Eye (tissue), 1 donor: ENCODE results near the gene SAFB.
"Not testable (repeated sequence)": the region's sequence is repeated elsewhere in the genome, so short reads cannot be mapped to it uniquely, and the experiment has no call there.

Experiments used
- DNase-seq: peaks from one replicate; pipeline ENCODE4 v3.0.0-alpha.2; 2015

SAFB gene

DNA sequence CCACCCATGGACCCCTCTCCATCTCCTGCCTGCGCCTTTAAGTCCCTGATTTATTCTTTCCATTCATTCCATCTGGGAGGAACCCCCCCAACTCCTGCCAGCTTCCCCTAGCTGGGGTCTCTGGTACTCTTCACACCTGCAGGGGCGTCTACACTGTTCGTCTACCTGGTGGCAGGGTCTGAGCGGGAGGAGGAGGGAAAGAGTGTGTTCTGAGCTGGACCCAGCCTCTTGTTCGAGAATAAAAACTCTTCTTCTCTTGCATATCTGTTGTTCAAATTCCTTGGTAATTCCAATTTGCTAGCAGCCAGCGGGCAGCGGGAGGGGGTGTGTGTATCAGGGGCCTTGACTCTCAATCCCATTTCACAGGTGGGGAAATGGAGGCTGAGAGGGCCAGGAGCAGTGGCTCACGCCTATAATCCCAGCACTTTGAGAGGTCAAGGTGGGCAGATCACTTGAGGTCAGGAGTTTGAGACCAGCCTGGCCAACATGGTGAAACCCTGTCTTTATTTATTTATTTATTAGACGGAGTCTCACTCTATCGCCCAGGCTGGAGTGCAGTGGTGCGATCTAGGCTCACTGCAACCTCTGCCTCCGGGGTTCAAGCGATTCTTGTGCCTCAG is 65.5 kb downstream of the SAFB start:
- not testable (repeated sequence) for DNase-seq

DNA sequence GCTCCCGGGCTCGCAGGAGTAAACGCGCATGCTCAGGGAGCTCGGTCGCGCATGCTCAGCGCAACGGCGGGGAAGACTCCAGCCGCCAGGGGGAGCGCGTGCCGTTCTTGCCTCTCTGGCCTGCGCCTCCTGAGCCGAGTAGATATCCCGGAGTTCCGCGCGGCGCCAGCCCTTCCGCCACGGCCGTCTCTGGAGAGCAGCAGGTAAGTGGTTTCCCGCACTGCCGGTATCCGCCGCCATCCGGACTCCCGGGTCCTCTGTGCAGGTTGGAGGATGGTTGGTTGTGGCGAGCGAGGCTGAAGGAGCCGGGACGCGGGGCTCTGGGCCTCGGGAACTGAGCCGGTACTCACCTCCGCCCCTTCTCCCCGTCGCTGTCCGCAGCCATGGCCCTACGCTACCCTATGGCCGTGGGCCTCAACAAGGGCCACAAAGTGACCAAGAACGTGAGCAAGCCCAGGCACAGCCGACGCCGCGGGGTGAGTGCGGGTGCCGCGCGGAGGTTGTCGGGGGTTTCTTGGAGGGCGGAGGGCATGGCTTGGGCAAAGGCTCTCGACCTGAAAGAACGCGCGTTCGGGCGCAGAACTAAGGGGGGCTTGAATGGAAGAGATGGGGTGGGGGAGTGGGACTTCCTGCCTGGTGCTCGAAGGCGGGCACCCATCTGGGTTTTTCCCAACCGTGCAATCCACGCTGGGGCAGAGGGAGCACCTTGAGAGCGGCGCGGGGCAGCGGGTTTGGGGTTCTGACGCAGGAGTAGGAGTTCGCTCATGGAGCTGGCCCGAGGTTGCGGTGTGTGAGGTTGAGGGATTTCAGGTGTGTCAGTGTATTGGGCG is 67.5 kb downstream of the SAFB start, which contains the start of gene RPL36:
TSS of gene RPL36 (plus strand) at position 171 of the 830 bp plus-strand sequence. CDS start at position 384, 213 bp downstream.
- peak; percentile 99 for DNase-seq

DNA sequence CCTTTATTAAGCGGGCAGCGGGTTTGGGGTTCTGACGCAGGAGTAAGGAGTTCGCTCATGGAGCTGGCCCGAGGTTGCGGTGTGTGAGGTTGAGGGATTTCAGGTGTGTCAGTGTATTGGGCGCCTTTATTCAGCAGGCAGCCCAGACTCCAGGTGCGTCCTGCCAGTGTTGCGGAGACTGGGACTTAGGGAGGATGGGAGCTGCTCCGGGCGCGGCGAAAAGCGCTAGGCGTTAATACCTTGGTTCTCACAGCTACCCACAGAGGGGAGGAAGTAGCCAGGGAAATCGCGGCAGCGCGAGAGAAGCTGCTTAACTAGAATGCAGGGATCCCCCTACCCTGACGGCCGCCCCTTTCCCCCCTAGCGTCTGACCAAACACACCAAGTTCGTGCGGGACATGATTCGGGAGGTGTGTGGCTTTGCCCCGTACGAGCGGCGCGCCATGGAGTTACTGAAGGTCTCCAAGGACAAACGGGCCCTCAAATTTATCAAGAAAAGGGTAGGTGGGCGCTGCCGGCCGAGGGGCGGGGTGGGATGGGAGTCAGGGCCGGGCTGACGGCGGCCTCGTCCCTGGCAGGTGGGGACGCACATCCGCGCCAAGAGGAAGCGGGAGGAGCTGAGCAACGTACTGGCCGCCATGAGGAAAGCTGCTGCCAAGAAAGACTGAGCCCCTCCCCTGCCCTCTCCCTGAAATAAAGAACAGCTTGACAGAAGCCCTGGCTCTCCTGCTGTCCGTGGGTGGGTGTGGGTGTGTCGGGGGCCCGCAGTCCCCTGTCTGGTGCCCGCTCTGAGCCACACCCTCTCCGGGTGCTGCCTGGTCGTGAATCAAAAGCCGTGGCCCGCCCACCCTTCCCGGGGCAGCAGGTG is 68.3 kb downstream of the SAFB start:
- DNase-seq: peak; percentile 48

DNA sequence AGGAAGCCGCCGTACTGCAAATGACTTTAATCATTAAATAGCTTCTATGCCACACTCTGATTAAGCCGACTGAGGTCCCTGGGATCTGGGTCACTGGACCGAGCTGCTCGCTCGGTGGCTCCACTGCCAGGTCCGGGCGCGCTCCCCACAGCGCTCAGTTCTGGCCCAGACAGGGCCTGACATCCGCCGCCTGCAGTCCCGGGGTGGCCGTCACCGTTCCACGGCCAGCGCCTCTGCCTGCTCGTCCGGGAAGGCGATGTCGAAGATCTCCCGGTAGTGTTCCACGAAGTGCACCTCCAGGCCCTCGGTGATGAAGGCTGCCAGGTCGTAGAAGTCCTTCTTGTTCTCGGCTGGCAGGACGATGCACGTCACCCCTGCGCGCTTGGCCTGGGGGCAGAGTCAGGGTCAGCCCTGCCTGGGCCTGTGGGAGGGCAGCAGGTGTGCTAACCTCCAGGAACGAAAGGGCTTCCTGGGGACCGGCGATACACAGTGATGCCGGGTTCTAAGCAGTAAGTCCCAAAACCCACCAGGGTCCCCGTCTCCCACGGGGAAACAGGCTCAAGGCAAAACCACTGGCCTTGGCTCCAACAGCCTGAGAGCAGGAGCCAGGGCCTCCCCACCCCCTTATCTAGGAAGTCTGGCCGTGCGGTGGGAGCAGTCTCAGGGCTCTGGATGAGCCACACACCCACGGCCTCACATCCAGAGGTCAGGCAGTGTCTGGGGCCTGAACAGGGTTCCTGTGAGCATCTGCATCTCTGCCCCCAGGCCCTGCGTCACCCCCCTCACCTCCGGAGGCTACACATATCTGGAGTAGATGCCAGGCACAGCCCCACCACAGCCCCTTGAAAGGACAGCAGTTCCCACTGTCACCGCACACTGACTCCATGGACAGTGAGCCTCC is 69.2 kb downstream of the SAFB start:
- DNase-seq: no peak

DNA sequence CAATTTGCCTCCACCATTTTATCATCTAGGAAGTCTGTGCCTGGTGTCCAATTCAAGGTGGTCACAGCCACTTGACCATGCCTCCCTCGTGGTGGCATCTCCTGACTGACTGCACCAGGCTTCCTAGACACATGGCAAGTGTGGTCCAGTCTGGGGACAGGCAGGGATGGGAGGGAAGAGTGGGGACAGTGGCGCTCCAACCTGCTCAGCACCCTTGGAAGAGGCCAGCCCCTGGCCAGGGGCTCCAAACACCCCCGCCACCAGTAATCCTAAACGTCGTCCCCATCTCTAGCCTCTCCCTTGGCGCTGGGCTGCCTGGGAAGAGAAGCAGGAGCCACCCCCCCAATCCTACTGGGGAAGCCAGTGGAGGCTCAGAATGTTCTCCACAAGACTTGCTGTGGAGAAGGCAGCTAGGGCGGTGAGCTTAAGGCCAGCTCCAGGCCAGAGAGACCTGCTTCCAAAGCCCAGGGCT is 69.9 kb downstream of the SAFB start:
- DNase-seq: no peak

DNA sequence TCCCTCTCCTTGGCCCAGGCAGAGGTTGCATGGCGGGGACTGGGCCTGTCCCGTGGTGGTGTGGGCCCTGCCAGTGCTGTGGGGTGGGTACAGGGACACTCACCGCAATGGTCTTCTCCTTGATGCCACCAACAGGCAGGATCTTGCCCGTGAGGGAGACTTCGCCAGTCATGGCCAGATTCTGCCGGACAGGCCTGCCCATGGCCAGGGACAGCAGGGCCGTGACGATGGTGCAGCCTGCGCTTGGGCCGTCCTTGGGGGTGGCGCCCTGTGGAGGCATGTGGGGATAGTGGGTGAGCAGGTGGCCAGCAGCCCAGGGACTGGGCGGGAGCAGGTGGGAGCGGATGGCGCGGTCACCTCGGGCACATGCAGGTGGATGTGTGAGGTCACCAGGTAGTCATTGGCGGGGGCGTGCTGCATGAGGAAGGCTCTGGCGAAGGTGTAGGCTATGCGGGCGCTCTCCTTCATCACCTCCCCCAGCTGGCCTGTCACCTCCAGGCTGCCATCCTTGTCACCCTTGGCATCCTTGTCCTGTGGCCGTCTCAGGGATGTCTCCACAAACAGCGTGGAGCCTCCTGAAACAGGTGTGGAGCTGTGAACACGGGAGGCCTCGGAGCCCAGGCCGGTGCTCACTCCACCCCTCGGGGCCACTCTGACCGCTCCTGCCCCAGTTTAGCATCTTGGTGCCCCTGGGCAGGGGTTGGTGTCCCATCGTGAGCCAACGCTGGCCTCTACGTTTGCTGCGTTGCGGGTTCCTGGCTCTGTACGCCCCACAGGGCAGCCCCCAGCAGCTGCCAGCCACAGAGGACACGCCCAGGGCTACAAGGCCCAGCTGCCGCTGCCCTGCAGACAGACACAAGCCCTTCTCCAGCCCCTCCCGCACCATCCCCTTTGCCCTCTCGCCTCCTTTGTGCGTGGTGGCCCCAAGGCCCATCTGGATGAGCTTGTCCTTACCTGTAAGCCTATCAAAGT is 70.6 kb downstream of the SAFB start:
- DNase-seq: no peak

DNA sequence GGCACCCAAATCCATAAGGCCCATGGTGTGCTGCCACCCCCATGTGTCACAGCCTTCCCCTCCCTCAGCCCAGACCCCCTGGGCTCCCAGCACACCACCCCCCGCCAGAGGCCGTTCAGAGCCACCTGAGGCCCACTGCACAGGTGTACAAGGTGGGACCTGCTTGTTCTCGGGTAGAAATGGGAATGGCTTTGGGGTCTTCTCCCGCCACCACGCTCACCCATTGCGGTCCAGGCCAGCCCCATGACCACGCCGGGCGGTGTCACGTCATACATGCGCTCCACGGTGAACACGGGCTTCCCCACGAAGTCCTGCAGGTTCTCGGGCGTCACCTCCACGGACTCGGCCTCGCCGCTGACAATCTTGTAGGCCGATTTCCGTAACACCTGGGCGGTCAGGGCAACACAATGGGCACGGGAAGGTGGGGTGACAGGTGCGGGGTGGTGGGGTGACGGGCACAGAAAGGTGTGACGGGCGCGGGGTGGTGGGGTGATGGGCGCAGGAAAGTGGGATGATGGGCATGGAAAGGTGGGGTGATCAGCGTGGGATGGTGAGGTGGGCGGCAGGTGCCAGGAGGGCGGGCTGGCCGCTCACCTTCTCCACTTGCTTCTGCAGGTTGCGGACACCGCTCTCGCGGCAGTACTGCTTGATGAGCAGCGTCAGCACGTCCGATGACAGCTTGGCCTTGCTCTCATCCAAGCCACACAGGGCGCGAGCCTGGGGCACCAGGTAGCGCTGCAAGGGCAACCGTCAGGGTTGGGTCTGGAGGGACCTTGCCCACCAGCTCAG is 71.5 kb downstream of the SAFB start:
- DNase-seq: no peak

DNA sequence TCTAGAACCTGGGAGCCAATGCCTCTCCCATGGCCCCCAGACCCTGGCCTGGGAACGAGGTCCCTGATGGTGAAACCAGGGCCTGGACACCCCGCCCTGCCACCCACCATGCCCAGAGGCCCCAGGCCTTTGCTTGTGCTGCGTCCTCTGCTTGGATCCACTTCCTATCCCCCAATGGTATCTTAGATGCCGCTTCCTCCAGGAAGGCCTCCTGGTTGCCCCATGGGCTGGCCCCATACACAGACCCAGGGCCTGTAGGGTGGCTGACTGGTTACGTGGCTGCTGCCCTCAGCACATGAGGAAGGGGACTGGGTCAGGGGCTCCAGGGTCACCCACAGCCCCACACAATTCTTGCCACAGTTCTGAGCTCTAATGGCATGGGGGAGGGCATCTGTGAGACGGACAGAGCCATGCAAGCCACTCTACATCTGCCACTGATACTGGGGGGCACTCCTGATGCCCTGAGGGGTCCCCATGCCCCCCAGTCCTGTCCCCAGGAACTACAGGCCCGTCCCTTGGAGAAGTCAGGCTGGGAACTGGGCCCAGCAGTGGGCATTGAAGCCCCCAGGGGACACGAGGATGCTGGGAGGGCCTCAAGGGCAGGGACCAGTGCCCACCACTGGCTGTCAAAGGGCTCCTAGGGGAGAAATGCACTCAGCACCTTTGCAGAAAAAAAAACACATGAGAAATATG is 72.2 kb downstream of the SAFB start:
- DNase-seq: no peak

DNA sequence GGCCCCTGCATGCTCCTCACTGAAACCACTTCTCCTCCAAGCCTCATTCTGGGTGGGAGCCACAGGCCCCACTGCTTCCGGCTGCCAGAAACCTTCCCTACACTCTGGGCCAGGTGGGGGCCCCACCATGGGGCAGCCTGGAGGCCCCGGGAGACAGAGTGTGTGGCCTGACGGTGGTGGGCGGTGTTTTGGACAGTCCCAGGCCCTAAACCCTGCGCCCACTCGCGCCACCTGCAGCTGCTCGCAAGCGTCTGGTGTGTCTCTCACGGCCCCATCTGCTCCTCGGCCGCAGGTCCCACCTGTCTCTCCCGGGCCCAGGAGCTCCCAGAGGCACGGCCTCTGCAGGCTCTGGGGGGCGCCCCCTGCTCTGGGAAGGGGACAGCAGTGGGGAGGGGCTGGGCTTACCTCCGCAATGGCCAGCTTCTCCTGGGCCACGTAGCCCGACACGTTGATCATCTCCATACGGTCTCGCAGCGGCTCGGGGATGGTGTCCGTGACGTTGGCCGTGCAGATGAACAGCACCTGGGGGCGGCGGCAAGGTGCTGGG is 72.8 kb downstream of the SAFB start:
- DNase-seq: no peak

DNA sequence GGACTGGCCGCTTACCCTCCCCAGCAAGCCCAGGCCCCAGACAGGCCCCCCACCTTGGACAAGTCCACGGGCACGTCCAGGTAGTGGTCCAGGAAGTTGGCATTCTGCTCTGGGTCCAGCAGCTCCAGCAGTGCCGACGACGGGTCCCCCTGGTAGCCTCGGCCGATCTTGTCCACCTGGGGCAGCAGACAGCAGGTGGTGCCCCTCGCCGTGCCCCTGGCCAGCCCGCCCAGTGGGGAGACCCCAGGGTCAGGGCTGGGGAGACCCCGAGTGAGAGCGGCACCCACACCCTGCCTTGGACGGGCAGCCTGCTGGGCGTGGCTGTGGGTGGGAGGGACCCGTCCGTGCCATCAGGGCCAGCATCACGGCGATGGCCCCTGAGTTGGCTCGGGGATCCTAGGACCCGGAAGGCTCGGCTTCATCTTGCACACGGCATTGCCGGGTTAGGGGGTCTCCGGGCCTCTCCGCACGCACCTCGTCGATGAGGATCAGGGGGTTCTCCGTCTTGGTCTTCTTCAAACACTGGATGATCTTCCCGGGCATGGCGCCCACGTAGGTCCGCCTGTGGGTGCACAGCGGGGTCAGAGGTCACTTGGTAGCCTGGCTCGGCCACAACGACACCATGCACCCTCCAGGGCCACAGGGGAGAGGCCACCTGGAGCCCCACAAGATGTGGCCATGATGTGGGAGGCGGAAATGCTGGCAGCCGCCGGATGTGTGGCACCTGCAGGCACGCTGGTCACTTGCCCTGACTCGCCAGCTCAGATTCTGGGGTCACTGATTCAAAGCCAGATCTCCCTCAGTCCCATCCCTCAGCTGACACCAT is 73.5 kb downstream of the SAFB start:
- DNase-seq: no peak

DNA sequence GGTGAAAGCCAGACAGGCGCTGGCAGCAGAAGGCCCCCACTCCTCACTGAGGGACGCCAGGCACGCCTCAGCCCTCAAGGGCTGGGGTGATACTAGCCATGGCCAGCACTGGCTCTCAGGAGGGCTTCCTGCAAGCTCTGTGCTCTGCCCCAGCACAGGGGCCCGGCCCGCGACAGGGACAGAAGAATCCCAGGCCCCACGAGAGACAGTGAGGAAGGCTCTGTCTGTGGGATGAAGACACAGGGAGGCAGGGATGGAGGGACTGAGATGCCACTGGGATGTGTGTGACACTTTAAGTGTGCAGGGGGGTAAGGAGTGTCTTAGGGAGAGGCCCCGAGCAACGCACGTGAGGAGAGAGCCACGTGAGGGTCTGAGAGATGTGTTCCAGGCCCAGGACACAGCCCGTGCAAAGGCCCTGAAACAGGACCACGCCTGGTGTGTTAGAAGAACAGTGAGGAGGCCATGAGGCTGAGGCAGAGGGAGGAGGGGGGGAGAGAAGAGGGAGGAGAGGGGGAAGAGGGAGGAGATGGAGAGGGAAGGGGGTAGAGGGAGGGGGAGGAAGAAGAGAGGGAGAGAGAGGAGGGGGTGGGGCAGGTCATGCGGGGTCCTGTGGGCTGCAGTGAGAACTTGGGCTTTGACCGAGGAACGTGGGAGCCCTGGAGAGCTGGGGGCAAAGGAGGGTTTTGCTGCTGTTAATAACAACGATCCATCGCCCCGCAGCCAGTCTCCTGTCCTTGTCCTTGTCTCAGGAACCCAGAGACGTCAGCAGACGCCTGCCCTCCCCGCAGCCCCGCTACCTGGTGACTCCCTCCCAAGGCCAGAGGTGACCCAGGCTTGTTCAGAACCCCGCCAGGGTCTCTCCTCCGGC is 74.4 kb downstream of the SAFB start:
- no peak for DNase-seq

DNA sequence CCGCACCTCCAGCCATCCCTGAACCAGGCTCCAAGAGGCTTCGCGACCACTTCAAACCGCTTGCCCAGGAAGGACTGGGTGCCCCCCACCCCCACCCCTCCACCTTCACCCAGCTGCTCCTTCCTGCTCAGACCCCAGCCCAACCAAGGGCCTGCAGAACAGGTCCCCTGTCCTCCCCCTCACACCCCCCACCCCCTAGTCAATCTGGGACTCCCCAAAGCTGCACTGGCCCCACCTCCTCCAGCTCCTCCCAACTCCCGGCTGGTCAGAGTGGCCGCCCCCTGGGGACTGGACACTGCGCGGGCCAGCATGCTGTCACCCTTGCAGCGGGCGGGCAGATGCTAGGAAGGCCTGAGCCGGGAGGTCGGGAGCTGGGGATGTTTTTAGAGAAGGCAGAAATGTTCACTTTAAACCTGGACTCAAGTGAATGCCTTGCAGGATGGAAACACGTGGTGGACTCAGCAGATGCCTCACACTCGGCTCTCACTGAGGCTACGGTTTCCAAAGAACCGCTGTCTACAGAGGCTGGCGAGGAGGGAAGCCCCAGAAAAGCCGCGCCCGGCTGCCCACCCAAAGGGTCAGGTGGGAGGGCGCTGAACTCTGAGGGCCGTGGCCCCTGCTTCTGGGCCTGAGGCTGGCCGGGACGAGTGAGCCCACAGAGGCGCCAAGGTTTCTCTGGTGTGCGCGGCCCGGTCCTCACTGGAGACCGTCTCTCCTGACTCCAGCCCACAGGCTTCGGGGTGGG is 75.2 kb downstream of the SAFB start:
- DNase-seq: no peak

DNA sequence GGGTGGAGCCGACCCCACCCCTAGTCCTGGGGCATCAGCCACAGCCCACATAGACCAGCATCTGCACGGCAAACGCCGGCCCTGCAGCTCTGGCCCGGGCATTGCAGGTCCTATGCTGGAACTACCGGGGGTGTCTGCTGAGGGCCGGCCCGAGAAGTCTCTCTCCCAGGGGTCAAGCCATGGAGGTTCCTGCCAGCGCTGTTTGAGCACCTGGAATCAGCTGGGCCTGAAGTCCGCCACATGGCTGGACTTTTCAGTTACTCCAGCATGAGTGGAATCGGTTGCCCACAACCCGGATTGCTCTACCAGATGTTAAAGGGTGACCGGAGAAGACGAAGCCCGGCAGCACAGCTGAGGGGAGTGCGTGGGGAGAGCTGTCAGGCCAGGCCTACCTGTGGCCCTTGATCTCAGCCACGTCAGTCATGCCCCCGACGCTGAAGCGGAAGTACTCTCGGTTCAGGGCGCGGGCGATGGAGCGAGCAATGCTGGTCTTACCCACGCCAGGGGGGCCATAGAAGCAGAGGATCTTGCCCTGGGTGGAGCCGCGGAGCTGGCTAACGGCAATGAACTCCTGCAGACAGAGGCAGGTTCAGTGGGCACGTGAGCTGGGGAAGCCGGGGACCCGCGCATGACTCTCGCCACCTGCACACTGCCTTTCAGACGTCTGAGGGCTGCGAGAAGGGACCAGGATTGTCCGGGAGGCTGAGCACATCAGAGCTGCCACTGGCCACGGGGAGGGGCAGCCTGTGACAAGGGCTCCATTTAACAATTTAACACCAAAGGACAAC is 75.9 kb downstream of the SAFB start:
- no peak for DNase-seq

DNA sequence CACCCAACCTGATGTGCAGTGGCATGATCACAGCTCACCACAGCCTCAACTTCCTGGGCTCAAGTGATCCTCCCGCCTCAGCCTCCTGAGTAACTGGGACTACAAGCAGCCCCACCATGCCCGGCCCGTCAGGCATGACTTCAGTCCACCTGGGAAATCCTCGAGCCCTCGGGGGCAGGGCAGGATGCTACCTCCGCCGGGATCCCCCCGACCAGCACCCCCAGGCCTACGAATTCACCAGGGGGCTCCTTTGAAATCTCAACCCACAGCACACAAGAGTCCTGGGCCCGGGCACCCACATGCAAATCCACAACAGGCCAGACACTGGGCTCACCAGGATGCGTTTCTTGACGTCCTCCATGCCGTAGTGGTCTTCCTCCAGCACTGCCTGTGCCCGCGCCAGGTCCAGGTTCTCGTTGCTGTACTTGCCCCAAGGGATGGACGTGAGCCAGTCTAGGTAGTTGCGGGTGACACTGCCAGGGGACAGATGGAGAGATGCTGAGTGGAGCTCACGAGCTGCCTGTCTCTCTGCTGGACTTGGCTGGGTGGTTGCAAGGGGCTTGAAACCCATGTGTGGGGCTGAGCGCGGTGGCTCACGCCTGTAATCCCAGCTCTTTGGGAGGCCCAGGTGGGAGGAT is 77.7 kb downstream of the SAFB start:
- no peak for DNase-seq

DNA sequence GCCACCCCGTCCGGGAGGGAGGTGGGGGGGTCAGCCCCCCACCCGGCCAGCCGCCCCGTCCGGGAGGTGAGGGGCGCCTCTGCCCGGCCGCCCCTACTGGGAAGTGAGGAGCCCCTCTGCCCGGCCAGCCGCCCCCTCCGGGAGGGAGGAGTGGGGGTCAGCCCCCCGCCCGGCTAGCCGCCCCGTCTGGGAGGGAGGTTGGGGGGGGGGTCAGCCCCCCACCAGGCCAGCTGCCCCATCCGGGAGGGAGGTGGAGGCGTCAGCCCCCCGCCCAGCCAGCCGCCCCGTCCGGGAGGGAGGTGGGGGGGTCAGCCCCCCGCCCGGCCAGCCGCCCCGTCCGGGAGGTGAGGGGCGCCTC is 79.1 kb downstream of the SAFB start:
- not testable (repeated sequence) for DNase-seq
